ENCODE data around the gene SPATA19.

The SPATA19 gene

DNA sequence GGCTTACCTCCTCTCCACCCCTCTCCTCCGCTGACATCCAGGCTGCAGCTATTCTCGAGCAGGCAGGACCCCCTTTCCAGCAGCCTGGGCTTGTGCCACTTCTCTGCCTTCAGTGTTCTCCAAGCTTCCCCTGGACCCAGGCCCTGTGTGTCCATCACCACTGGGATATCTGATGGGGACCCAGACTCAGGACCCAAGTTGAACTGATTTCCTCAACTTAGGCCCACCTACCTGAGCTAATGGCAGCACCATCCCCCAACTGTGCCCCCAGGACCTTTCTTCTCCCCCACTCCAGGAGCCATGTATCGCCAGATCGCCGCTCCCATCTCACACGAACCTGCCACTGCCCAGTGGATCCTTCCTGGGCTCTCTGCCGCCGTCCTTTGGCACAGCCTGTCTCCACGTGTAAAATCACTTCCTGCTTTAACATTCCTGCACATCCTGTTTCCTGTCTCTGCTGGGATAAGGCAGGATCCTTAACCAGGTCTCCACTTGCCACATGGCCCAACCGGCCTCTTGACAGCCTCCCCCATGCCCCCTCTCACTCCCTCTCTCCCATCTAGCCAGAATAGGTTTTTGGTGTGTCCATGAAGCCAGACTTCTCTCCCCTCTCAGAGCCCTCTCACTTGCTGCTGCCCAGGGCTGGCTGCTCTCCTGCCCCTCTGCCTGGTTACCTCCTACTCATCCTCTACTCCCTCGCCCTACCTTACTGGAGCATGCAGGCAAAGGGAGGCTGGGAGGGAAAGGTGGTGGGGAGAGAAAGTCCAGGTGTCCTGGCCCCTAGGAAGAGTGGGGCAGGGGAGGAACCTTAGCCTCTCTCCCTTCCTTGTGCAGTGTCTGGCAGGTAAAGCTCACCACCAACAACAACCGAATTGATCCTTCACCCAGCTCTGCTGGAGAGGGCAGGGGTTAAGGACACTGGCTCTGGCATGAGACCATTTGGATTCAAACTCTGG lies 9.4 kb downstream of the SPATA19 start:
- no peak for DNase-seq (ENCODE audit: low spot score)

DNA sequence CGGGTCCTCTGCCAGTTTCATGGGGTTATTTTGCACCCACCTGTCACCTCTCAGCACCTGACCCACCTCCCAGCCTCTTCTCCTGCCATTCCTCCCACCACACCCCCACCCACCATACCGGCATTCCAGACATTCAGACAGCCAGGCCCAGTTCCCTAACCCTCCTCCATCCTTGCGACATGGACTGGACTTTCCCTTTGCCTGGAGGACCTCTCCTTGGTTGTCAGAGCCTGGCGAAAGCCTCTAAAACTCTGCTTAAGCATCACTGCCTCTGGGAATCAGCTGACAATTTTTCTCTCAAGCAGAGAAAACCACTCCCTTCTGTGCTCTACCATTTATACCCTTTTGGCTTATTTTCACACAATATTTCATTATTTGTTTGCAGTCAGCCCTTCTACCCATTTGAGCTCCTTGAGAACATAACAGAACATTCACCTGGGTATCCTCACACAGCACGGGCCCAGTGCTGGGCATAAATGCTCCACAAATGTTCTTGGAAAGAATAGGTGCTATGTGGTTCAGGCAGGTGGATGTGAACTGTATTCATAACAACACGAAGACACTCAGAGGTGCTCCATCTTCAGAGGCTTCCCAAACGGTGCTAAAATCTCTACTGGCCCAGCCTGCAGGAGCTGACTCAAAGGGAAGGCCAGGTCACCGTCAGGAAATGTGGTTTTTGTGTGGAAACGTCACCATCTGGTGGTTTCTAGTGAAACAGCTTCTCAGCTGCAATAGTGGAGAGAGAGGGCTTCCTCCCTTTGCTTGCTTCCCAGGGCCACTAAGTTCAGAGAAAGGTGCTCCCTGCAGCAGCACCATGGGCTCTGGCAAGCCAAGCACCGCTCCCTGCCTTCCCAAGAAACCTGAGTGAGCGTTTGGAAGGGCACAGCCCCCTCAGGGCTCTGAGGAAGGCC lies 10.4 kb downstream of the SPATA19 start:
- peak; percentile 75 for DNase-seq (ENCODE audit: low spot score)

DNA sequence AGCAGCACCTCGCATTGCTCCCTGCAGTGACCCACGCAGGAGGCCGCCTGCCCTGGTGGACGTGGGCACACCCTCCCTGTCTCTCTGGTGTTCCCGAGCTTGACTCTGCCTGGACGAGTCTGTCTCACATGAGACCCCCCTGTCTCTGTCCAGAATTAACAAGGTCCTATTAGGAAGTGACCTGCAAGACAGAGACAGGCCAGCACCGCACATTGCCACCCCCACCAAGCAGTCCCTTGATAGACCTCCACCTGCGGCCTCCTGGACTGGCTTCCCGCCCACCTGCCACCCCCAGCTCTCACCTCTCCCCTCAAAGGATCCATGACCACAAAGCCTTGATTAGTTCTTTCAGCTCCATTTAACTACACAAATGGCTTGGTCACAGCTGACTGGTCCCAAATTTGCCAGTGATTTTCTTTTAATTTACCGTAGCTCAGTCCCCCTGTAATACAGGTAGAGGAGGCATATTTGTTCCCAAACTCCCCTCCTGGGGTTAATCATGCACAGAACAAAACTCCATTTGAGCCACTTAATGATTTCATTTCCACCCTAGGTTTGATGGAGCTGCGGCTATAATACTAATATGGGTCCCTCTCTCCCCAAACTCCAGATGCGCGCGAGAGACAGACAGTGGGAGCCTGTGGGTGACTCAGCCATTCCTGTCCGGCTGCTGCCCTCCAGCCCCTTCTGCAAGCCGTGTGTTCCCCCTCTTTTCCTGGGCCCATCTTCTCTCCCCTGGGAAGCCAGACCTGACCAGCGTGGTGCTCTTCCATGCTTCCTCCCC lies 11.2 kb downstream of the SPATA19 start:
- peak; percentile 23 for DNase-seq (ENCODE audit: low spot score)

DNA sequence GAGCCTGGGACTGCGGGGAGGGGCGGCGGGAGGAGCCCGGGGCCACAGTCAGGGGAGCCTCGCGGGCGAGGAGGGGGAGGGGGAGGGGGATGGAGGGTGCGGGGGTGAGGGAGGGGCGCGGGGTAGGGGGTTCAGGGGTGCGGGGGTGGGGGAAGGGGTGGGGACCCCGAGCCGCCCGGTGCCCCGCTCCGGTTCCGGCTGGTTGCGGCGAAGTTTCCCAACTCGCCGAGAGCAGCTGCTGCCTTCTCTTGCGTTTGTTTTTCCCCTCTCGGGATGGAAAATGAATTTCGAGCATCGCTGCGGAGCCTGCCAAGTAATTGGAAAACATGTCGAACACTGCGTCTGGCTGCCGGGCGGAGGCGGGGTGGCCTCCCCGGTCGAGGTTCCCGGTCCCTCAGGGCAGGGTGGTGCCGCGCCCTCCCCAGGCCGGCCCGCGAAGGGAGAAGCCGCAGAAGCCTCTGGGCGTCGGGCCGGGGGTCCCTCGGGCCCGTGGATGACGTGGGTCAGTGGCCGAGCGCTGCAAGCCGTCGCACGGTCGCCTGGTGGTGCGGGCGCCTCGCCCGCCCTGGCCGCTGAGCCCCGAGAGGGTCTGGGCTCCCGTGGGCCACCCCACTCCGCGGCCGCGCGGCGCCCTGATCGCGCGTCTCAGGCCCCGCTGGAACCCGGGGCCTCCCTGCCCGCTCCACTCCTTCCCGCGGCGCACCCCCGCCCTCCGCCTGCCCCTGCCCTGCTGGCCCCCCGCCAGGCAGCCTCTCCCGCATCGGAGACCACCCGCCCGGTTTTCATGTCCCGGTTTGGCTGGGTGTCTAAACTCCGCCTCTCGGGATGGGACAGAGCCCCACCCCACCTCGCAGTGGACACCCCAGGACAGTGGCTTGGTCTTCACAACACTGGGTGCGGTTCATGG lies 12.1 kb downstream of the SPATA19 start:
- peak; percentile 22 for DNase-seq (ENCODE audit: low spot score)

DNA sequence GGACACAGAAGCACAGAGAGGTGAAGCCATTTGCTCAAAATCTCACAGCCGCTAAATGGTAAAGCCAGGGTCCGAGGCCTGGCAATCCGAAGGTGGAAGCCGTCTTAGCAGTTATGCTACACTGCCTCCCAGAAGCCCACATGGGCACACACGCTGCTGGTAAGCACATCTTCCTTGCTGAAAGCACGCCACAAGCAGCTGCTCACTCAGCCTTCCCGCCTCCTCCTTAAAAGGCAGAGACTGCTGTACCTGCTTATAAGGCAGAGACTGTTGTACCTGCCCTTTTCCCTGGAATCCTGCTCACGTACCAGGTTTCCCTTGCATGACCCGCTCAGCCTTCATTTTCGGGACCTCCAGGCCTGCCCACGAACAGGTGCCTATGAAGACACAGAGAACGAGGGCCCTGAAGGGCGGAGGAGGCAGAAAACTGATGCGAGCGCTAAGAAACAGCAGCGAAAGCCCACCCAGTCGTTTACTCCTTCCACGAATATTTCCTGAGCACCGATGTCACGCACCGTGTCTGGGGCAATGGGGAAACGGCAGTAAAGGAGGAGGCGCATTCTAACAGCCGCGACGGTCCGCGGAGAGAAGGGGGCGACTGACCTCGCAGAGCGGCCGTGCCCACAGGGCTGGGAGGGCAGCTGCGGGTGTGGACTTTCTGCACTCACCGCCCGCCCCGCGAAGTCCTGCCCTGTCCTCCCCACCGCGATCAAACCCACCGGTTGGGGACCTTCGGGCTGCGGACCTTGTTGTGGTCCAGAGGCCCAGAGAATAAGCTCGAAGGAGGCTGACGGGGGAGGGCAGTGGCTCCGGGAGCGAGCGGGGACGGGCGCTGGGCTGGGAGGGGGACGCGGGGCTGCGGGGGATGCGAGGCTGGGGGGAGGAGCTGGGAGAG lies 13.0 kb downstream of the SPATA19 start:
- DNase-seq (ENCODE audit: low spot score) = no peak

DNA sequence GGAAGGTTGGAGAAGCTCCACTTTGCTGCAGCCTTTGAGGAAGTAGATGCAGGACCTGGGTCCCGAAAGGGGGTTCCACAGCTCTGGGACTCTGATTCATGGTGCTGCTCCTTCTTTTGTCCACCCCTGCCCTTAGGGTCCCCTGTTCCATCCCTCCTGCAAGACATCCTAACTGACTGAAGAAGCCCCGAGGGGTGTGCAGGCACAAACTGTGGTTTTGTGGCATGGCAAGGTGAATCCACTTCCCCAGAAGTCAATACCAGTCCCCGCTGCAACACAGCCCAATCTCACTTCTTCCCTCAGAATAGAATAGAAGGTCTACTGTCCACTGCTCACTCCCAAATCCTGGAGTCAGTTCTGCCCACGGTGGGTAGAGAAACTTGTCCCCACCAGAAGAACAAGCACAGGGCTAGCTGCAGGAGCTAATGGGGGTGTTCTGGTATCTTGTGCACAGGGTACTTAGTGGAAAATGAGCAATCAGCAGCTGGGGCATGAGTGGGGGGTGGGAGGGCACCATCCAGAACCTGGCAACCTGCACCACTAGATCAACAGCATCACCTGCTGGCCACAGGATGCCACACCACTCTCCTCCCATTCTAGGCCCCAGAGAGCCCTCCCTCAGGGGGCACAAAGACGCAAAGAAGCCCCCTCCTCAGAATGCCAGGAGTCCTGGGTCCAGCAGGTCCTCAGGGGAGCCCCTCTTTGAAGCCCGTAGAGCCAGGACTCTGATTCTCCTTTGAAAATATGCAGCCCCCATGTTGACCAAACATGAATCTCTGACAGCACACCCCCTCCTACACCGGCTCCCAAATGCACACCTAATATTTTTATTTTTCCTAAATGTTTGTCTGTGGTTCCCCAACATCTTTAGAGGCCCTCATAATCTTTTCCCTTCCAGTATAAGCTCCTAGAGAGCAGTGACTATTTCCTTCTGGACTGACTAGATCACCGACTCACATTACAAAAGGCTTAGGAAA lies 14.1 kb downstream of the SPATA19 start:
- no peak for DNase-seq (ENCODE audit: low spot score)

DNA sequence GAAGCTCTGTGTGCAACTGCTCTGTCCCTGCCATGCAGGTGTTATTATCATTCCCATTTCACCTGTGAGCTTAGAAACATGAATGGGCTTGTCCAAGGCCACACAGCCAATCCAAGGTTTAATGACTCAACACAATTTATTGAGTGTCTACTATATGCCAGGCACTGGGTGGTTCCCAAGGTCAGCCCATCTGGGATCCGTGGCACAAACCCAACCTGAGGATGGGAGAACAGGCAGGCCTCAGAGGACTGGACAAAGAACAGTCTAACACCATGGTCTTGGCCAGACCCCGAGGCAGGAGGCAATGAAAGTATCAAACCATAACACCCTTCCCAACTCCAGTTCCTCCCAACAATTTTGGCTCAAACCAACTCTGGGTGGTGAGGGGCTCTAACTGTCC lies 15.7 kb downstream of the SPATA19 start:
- no peak for DNase-seq (ENCODE audit: low spot score)

DNA sequence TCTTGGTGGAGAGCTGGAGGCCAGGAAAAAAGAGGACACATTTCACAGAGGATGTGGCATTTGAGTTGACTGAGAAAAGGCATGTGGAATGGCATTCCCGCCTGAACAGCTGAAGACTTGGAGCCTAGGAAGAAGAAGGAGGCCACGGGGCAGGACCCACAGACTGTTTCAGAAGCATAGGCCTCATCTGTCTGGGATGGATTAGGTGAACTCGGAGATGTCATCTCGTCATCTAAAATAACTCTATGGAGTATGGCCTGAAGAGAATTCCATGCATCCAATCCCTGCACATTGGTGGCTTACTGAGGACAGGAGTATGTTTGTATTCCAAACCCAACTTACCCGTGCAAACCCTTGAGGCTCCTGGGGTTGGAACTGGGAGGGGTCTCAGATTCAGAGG lies 16.4 kb downstream of the SPATA19 start:
- DNase-seq (ENCODE audit: low spot score) = no peak

DNA sequence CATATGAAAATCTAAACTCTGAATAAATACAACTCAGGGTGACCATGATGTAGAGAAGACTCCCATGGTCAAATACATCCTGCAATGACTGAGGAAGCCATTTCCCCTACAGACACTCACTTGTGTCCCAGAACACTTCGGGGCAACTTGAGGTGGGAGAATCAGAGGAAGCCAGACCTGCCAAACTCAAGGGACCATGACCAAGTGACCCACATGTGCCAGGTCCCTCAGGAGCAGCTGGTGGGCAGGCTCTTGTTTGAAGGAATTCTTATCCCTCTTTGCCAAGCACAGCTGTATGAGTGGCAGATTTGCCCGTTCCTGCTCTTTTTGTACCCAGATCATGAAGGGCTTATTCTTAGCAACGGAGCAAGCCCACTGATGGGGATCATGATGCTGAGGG lies 17.8 kb downstream of the SPATA19 start:
- DNase-seq (ENCODE audit: low spot score) = no peak

DNA sequence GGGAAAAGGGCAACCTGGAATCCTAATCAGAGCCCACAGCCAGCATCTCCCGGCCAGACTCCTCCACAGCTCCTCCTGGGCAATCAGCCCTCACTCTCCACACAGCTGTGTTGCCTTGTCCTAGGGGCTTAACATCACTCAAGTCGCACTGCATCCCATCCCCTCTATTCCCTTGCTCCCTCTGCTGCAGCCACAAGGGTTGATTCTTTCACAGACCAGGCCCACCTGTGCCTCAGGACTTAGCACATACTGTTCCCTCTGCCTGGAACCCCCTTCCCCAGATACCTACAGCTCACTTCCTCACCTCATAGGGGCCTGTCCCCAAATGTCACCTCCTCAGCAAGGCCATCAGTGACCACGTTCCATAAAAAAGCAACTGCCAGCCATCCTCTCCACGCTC lies 18.4 kb downstream of the SPATA19 start:
- no peak for DNase-seq (ENCODE audit: low spot score)

DNA sequence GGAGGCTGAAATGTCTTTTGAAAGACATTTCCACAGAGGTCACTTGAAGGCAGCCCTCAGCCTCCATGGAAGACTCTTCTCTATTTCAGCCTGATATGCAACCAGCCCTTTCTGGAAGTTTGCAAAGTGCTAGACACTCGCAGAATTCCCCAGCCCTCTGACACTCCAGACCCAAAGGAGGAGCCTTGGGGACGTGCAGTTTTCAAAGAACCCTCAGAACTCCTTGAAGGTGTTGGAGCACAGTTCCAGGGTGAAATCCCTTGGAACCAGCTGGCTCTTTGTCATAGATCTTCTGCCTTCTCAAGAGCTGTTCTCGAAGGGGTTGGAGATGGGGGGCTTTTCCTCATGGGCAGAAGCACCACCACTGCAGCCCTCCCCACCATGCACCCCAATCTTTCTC lies 19.6 kb downstream of the SPATA19 start:
- no peak for DNase-seq (ENCODE audit: low spot score)

DNA sequence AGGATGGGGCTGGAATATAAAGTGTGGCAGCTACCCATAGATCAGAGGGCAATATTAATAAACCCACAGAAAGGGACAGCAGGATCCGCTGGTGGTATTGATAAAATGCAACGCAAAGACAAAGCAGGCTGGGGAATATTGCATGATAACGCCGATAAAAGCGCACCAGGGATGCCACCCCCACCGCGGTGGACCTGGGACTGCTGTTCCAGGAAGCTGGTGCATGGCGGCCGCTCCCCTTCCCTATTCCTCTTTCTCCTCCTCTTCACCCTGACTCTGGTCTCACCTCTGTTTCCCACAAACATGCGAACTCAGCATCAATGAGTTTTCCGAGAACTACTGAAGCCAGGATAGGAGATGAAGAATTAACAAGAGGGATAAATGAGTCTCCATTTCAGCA lies 20.2 kb downstream of the SPATA19 start:
- DNase-seq (ENCODE audit: low spot score) = no peak

DNA sequence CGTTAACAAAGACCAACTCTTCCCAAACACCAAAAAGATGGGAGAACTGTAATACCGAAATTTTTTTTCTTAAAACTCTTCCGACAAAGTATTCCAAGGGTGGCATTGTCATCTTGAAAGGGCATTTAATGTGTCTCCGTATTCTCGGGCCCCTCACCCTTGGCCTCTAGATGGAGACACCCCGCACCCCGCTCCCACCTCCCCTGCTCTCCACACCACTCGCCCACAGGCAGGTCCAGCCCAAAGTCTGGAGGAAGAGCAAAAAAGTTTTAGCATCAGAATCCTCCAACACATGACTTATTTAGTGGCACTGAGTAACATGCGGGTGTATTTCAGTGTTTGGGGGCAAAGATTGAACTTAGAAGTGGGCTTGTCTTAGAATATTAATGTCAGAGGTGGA lies 20.7 kb downstream of the SPATA19 start:
- DNase-seq (ENCODE audit: low spot score) = no peak

DNA sequence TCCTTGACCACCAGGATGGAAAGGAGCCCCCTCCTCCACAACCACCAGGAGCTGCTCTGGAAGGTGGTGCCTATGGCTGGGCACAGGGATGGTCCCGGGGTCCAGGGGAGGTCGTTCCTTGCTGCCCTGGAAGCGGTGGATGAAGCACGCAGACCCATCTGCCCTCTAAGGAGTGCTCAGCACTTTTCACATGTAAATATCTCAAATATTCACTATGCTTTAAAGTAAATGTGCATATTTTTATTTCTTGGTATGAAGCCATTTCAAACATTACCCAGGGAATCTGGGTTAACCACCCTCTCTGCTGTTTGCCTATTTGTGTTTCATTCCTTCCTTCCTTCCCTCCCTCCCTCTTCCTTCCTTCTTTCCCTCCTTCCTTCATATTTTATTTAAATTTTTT lies 21.7 kb downstream of the SPATA19 start:
- no peak for DNase-seq (ENCODE audit: low spot score)

DNA sequence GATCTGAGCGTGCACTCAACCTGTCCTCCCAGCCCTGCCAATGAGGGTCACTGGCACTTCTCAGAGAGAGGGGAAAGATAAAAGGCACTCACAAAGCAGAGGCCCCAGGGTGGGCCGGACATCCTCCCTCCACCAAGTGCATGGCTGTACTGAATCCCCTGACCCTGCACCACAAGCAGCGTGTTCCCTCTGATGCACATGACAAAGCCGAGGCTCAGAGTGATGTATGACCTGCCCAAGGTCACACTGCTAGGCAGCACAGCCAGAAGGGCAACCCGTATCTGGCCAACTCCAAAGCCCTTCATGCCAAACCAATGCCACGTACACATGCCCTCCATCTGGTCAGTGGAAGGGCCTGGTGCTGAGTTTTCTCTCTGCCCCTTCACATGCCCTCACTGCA lies 22.1 kb downstream of the SPATA19 start:
- no peak for DNase-seq (ENCODE audit: low spot score)

DNA sequence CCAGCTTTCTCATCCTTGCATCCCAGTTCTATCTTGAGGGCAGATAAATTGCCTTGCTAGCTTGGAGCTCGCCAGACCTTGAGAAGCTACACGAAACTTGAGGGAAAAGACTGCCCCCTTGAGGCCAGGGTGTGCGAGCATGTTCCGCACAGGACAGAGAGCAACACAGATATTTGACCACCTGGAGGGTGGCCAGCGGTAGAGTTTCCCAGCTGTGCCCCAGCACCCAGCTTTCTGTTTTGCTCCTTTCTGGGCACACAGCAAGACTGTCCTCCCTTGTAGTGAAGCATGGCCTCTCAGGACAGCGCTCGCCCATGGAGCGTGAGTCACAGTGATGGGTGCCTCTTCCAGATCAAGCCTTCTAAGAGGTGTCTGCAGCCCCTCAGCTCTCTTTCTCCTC lies 23.5 kb downstream of the SPATA19 start:
- peak; percentile 70 for DNase-seq (ENCODE audit: low spot score)

DNA sequence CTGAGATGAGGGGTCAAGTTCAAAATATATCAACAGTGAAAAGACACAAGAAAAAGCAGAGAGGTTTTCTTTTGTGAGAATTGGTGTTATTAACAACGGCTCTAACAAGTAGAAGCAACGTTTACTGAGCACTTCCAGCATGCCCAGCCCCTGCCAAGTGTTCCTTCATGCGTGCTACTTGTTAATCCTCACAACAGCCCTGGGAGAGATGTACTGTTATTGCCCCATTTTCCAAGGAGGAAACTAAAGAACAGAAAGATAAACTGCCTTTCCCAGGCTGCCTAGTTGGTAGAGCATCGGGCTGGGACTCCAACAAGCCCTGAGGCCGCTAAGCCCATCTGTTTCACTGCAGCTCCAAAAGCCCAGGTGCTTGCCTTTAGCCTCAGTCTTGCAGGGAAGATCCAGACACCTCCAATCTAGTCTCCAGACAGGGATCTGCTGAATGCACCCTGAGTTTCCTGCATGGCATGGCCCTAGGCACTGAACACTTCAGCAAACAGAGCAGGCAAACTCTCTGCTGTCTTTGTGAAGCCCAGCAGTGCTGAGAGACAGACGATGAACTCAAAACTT lies 25.5 kb downstream of the SPATA19 start:
- no peak for DNase-seq (ENCODE audit: low spot score)

DNA sequence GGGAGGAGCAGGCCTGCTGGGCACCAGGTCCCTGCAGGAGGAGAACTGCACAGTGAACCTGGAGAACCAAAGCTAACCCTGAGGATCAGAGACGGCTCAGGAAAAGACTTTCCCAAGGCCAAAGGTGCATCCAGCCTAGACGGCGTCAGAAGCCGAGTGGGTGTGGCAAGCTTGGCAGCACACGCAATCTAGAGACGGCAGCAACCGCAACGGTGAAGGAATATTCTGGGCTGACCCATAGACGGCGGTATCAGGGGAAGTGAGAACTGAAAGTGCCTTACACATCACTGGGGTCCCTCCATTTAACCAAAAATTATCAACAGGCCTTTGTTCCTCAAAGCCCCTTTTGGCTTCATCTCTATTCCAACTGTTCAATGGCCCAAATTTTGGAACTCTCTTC lies 26.2 kb downstream of the SPATA19 start:
- DNase-seq (ENCODE audit: low spot score) = no peak

DNA sequence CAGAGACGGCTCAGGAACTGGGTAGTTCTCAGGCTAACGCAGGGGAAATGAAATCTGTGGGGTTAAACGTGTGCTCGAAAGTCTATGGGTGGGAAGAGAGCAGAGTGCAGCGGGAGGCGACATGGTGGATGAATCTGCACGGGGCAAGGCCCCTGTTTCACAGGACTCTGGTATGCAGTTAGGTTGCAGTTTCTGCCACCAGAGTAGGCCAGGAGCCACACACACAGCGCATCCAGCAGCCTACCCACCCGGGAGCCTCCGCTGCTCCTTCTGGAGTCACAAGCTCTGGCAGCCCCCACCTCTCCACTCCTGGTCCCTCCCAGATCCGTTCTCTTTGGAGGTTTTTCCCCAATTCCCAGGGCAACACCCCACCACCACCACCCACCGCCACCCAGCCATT lies 27.0 kb downstream of the SPATA19 start:
- no peak for DNase-seq (ENCODE audit: low spot score)

Measured in NAMALWA (cell line).